Activated naive CD4-positive, alpha-beta T cell treated with anti-CD3 and anti-CD28 coated beads for 36 hours (primary cell): ENCODE results near the gene MARS1. TPM values are rescaled to one million over a fixed set of nuclear protein-coding genes. Genes with fewer than 3 reads are reported as not detected.

ENCODE experiments used
- CTCF ChIA-PET: fragments of 350-600 bp; sonication (Branson Sonifier 250); formaldehyde crosslinking; loops from one replicate; lab custom pipeline; 2021; ENCODE audit warnings: antibody characterized with exemption; lab: Charles Lee
- DNase-seq: peaks from one replicate; pipeline ENCODE4 v3.0.0-alpha.2; 2020
- H3K27ac Mint-ChIP-seq: one replicate; pipeline ENCODE4 v1.8.0; 2021; ENCODE audit warnings: mild to moderate bottlenecking, mixed read lengths
- H3K27me3 Mint-ChIP-seq: one replicate; pipeline ENCODE4 v1.8.0; 2021; ENCODE audit warnings: low read depth, mixed read lengths
- H3K36me3 Mint-ChIP-seq: one replicate; pipeline ENCODE4 v1.8.0; 2021; ENCODE audit warnings: low read depth, mixed read lengths
- H3K4me1 Mint-ChIP-seq: one replicate; pipeline ENCODE4 v1.8.0; 2021; ENCODE audit warnings: low read depth, mixed read lengths
- H3K4me3 Mint-ChIP-seq: one replicate; pipeline ENCODE4 v1.8.0; 2021; ENCODE audit warnings: mild to moderate bottlenecking, moderate library complexity, mixed read lengths
- H3K9me3 Mint-ChIP-seq: one replicate; pipeline ENCODE4 v1.8.0; 2021; ENCODE audit warnings: mixed read lengths
- intact Hi-C: fragments of 100-400 bp; cut with micrococcal nuclease; formaldehyde crosslinking; loops from one replicate; pipeline ENCODE4 v1.15.1; 2023
- total RNA-seq, 2 experiments: library from RNA; stranded (reverse); gene quantifications; one replicate each; pipeline ENCODE4 v1.2.3, GENCODE V29; 2021

Gene MARS1
- total RNA-seq, 2 experiments from 2014 or later: 481 to 489 TPM

DNA sequence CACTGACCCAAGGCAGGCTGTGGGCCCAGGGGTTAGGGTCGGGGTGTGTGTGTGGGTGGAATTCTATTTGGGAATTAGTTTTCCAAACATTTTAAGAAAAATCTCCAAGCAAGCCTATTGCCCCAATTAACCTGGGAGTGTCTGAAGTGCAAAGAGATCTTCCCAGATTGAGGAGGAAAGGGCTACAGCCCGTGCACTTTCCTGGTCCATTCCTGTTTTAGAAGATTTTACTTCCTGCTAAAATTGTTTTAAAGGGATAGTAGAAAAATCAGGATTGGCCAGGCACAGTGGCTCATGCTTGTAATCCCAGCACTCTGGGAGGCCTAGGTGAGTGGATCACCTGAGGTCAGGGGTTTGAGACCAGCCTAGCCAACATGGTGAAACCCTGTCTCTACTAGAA is 53.8 kb downstream of the MARS1 start:
- Mint-ChIP-seq H3K27ac (no peak overlapping the region), H3K27me3 (no peaks in the 10 kb centered on the region), H3K36me3 (peaks cover 2% of the 10 kb centered on the region), H3K4me1 (peaks cover 24% of the 10 kb centered on the region), H3K4me3 (no peak overlapping the region), H3K9me3 (no peaks in the 10 kb centered on the region)
- CTCF ChIA-PET: no interaction called here
- no peak for DNase-seq
- intact Hi-C loops: loop anchor here (10.0 kb wide), 1 partner anchor 353 kb away; no protein-coding TSS in a partner anchor

DNA sequence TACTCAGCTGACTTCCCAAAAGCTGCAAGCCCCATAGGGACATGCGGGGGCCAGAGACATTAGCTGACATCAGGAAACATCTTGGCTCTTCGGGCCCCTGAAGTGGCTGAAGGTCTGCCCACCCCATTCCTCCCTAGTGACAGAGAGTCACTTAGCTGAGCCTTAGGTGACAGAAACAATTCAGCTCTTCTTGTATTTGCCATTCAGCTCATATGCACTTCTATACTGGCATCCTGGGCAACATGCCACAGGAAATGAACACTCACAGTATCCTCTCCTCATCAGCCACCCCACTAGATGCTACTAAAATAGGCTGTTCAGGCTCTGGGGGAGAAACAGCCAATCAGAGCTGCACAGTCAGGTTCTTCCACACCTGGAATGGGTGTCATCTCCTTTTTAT is 55.7 kb downstream of the MARS1 start:
- Mint-ChIP-seq H3K9me3 (no peaks in the 10 kb centered on the region), H3K4me3 (no peak overlapping the region), H3K4me1 (peaks cover 34% of the 10 kb centered on the region), H3K27ac (no peak overlapping the region), H3K36me3 (peaks cover 2% of the 10 kb centered on the region), H3K27me3 (no peaks in the 10 kb centered on the region)
- intact Hi-C loops: loop anchor here (10.0 kb wide), 1 partner anchor 351 kb away; no protein-coding TSS in a partner anchor
- CTCF ChIA-PET: interaction anchor here (0.5 to 0.9 kb wide), 3 partner anchors 15 to 131 kb away, joined by 3 read pairs; no protein-coding TSS in a partner anchor
- no peak for DNase-seq

DNA sequence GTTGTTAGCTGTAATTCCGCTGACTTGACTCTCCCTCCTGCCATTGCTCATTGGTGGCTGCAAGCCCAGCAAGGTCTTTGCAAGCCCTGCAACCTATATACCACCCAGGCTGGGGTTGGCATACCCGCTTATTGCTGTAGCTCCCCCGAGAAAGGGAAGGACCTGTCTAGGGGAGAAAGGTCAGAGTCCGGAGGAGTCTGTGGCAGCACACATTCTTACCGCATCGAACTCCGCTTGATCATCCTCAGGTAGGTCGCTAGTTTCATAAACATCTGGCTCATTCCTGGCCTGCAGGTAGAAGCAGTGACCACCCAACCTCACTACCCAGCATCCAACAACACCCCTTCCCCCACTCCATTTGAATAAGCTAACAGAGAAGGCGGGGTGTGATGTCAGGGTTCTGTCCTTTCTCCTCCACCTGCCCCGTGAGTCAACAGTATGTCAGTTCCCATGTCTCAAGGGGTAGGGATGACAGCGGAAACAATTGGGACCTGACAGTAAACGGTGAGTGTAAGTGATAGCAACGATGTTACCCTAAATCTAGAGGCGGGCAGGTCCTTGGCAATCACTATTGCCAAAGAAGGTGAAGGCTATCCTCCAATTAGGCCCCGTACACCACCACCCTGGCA is 58.1 kb downstream of the MARS1 start:
- intact Hi-C loops: loop anchor here (10.0 kb wide), 1 partner anchor 349 kb away; no protein-coding TSS in a partner anchor
- DNase-seq: peak; percentile 26
- Mint-ChIP-seq H3K4me1 (peaks cover 47% of the 10 kb centered on the region), H3K4me3 (peak overlapping the region; percentile 91), H3K27ac (peak overlapping the region; percentile 82), H3K36me3 (peaks cover 2% of the 10 kb centered on the region), H3K9me3 (no peaks in the 10 kb centered on the region), H3K27me3 (no peaks in the 10 kb centered on the region)
- CTCF ChIA-PET: interaction anchor here (0.6 to 2.4 kb wide), 5 partner anchors 9 to 275 kb away, joined by 3 to 6 read pairs (median 4); partner anchors contain the start of gene GLI1

DNA sequence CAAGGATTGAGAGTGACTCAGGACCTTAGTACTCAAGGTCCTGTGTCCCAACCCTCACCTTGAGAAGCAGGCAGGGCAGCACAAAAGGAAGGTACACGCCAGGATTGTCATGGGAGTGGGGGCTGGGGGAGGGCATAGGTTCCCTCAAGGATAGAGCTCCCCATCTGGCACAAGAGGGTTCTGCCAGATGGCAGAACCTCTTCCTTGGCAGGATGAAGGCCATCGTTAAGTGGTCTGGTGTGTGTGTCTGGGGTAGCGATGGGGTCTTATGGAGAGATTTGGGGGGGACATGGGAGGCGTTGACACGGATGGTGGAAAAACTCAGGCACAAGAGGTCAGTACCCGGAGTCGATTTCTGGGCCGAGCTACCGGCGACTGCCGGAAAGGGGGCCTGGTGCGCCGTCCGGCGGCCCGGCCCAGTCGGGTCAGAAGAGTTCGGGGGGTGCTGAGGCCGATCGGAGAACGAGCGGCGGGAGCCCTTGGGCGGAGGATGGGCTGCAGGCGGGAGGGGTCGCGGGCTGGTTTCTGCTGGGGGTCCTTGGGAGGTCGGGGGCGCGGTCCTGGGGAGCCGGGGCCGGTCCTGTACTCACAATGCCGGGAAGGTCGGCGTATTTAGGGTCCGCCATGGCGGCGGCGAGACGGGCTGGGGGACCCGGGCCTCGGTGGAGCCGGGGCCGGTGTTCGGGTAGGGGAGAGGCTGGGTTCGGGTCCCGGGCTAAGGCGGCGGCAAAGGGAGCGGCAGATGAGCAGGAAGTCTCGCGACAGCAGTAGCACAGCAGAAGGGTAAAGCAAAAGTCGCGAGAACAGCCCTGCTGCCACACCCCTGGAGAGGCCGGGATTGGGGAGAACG is 58.8 kb downstream of the MARS1 start, which contains the start of gene DCTN2:
DCTN2 (minus strand) TSS at position 755 of the 850 bp plus-strand sequence; CDS start at position 626, 129 bp downstream.
- CTCF ChIA-PET: interaction anchor here (0.6 to 2.4 kb wide), 6 partner anchors 10 to 499 kb away, joined by 3 to 6 read pairs (median 4); partner anchors contain the start of gene GLI1
- Mint-ChIP-seq H3K27ac (peak within 1 kb of the TSS; percentile 82), H3K4me3 (peak within 1 kb of the TSS; percentile 91), H3K4me1 (peaks cover 47% of the 10 kb centered on the region), H3K36me3 (peaks cover 2% of the 10 kb centered on the region), H3K9me3 (no peaks in the 10 kb centered on the region), H3K27me3 (no peaks in the 10 kb centered on the region)
- DNase-seq: peak; percentile 98
- intact Hi-C loops: loop anchor here (1.0 to 10.0 kb wide), 8 partner anchors 24 to 348 kb away; partner anchors contain the start of genes ARHGAP9, GLI1, MBD6 and PIP4K2C

DNA sequence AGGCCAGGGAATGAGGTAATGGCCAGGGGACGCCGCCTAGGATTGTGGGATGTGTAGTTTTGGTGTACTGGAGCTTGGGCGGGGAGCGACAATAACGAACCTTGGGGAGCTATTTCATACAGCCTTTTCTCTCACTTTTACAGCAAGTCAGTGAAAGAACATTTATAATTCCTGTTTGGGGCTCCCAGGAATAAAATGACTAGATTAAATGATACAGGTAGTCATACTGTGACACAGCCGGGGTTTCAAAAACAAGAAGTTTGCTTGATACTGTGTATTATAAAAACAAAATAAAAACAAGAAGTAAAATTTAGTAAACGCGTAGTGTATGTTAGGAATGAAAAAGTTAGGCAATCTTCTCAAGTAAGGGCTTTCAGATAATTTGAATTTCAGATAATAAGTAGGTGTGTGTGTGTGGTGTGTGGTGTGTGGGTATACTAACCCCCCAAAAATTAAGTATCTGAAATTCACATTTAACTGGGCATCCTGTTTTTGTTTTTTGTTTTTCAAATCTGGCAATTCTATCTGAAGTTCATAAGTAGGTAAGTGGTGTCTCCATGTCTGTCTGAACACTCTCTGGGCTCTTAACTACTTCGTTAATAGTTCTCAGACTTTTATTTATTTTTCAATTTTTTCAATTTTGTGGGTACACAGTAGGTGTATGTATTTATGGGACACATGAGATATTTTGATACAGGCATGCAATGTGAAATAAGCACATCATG is 59.6 kb downstream of the MARS1 start:
- H3K27me3 Mint-ChIP-seq: no peaks in the 10 kb centered on the region
- CTCF ChIA-PET: interaction anchor here (0.7 to 2.4 kb wide), 2 partner anchors 89 to 499 kb away, joined by 3 to 6 read pairs; partner anchors contain the start of gene GLI1
- H3K9me3 Mint-ChIP-seq: no peaks in the 10 kb centered on the region
- no peak for DNase-seq
- intact Hi-C loops: loop anchor here (1.0 to 10.0 kb wide), 8 partner anchors 25 to 347 kb away; partner anchors contain the start of genes ARHGAP9, GLI1, MBD6 and PIP4K2C
- H3K4me3 Mint-ChIP-seq: peak overlapping the region; percentile 91
- peaks cover 2% of the 10 kb centered on the region for H3K36me3 Mint-ChIP-seq
- peak overlapping the region; percentile 51 for H3K27ac Mint-ChIP-seq
- H3K4me1 Mint-ChIP-seq: peaks cover 47% of the 10 kb centered on the region

DNA sequence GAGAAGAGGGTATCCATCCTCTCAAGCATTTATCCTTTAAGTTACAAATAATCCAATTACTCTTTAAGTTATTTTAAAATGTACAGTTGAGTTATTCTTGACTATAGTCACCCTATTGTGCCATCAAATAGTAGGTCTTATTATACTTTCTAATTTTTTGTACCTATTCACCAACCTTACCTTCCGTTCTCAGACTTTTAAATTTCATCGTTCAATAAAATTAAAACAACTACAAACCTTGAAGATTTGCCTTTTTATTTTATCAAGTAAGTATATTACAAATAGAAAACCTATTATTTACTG is 60.1 kb downstream of the MARS1 start:
- H3K4me3 Mint-ChIP-seq: no peak overlapping the region
- CTCF ChIA-PET: no interaction called here
- H3K4me1 Mint-ChIP-seq: peaks cover 47% of the 10 kb centered on the region
- peaks cover 2% of the 10 kb centered on the region for H3K36me3 Mint-ChIP-seq
- no peak for DNase-seq
- intact Hi-C loops: loop anchor here (10.0 kb wide), 1 partner anchor 347 kb away; no protein-coding TSS in a partner anchor
- no peaks in the 10 kb centered on the region for H3K9me3 Mint-ChIP-seq
- H3K27me3 Mint-ChIP-seq: no peaks in the 10 kb centered on the region
- no peak overlapping the region for H3K27ac Mint-ChIP-seq

DNA sequence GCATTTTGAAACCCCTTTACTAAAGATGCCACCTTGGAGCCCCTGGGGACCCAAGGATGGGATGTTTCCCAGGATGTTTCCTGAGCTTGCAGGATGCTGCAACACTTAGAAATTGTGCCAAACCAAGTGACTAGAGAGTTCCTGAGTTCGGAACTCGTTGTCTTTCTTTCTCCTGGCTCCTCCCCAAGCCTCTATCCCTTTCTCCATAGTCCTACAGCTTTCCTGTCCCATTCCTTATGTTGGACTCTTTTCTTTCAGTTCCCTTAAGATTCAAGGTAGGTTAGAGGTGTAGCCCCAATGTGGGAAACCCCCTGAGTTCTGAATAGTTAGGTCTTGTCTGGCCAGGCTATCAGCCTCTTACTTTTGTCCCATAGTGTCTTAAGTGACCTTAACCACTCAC is 60.6 kb downstream of the MARS1 start:
- CTCF ChIA-PET: no interaction called here
- DNase-seq: no peak
- H3K9me3 Mint-ChIP-seq: no peaks in the 10 kb centered on the region
- H3K27ac Mint-ChIP-seq: no peak overlapping the region
- no peaks in the 10 kb centered on the region for H3K36me3 Mint-ChIP-seq
- H3K4me3 Mint-ChIP-seq: no peak overlapping the region
- intact Hi-C loops: loop anchor here (10.0 kb wide), 1 partner anchor 346 kb away; no protein-coding TSS in a partner anchor
- peaks cover 47% of the 10 kb centered on the region for H3K4me1 Mint-ChIP-seq
- H3K27me3 Mint-ChIP-seq: no peaks in the 10 kb centered on the region

DNA sequence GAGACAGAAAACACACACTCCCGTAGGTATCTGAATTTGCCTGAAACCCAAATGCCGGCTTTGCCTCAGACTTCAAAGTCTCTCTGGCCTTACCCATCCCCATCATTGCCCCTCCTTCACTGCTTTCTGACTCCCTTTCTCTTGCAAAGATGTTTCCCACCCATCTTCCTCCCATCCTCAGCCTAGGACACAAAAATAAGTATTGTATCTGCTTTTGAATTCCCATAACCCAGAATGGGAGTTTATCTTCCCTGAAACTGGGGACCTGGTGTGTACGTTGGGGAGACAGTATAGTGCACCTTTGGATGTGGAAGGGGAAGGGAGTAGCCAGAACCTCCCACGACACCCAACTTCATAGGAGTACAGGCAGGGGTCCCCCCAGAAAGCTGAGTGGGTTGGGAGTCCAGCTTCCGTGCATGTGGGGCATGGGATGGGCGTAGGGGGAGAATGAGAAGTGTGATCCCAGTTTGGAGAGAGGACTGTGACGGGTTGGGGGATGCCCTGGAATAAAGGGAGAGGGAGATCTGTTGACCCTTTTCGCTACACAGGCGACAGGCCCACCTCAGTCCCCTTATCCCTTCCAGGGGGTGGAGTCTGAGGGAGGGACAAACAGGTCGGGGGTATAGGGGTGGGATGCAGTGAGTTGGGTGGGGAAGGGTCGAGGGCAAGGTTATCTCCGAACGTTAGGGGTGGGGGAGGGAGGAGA is 61.5 kb downstream of the MARS1 start:
- no peaks in the 10 kb centered on the region for H3K9me3 Mint-ChIP-seq
- H3K36me3 Mint-ChIP-seq: no peaks in the 10 kb centered on the region
- intact Hi-C loops: loop anchor here (10.0 kb wide), 1 partner anchor 345 kb away; no protein-coding TSS in a partner anchor
- CTCF ChIA-PET: no interaction called here
- no peaks in the 10 kb centered on the region for H3K27me3 Mint-ChIP-seq
- peaks cover 40% of the 10 kb centered on the region for H3K4me1 Mint-ChIP-seq
- peak overlapping the region; percentile 72 for H3K4me3 Mint-ChIP-seq
- H3K27ac Mint-ChIP-seq: no peak overlapping the region
- DNase-seq: no peak

DNA sequence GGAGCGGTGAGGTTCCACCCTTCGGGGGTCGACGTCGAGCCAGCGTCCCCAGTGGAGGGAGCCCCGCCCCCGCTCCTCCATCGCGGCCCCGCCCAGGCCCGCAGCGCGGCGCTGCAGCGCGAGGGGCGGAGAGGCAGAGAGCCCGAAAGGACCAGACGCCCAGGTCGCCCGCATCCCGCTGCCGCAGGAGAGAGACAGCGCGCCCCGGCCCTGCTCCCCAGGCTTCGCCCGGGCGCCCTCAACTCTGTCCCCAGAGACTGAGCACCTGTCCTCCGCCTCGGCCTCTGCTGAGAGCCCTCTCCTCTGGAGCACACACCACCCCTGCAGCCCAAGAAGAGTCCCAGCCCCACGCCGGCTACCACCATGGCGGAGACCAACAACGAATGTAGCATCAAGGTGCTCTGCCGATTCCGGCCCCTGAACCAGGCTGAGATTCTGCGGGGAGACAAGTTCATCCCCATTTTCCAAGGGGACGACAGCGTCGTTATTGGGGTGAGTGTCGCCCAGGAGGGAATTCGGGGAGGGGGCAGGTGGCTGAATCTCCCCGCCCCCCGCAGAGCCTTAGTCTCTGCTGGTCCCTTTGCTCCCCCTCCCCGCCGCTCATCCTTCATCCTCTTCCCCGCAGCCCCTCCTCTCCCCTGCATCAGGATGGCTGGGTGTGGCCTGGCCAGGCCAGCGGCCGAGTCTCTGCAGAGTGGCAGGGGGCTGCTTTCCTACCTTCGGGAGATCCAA is 62.2 kb downstream of the MARS1 start, which contains the start of gene KIF5A:
KIF5A (plus strand) TSS at position 136 of the 732 bp plus-strand sequence; CDS start at position 364, 228 bp downstream.
- Mint-ChIP-seq H3K9me3 (no peaks in the 10 kb centered on the region), H3K27me3 (no peaks in the 10 kb centered on the region), H3K36me3 (no peaks in the 10 kb centered on the region), H3K4me1 (peaks cover 36% of the 10 kb centered on the region), H3K4me3 (peak within 1 kb of the TSS; percentile 72), H3K27ac (no peak within 1 kb of the TSS)
- CTCF ChIA-PET: no interaction called here
- DNase-seq: peak; percentile 63
- intact Hi-C loops: loop anchor here (10.0 kb wide), 1 partner anchor 345 kb away; no protein-coding TSS in a partner anchor

DNA sequence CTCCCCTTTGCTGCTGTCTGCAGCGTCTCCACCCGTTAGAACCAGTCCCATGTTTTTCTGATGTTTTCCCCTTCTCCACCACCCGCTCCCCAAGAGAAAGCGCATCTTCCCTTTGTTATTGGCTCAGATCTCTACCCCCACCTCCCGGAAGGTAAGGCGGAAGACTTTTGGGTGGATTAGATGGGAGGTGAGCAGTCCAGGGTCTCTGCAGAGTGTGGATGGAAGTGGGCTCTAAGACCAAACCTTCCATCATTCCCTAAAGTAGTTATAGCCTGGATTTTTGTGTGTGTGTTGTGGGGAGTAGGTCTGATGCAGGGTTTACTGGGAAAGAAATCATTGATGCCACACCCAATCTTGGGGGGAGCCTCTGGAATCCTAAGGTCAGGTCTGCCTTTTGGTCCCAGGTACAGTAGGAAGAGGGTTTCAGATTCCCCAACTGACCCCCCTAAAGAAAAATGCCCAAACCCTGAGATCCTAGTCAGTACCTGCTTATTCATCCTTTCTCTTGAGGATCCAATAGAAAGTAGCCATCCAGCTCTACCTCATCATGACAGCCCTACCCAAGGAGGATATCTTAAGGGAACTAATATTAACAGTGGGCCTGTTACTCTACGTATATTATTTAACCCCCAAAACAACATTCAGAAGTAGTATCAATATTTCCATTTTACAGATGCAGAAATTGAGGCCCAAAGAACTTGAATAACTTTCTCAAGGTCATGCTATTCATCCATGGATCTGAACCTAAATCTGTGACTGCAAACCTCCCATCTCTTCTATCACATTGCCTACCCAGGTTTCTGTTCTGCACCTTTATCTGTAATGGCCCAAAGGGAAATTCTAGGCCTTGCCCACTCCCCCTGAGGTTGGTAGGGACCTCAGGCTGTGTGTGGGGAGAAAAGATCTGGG is 63.0 kb downstream of the MARS1 start:
- intact Hi-C loops: no loop called here
- H3K27me3 Mint-ChIP-seq: no peaks in the 10 kb centered on the region
- H3K4me3 Mint-ChIP-seq: peak overlapping the region; percentile 72
- H3K27ac Mint-ChIP-seq: no peak overlapping the region
- peaks cover 28% of the 10 kb centered on the region for H3K4me1 Mint-ChIP-seq
- CTCF ChIA-PET: no interaction called here
- H3K9me3 Mint-ChIP-seq: no peaks in the 10 kb centered on the region
- H3K36me3 Mint-ChIP-seq: no peaks in the 10 kb centered on the region
- no peak for DNase-seq
